WTC11 (cell line): ENCODE measurements around the gene TAF1B. TPM values are rescaled to one million over a fixed set of nuclear protein-coding genes. Genes with fewer than 3 reads are reported as not detected.

Source experiments
- ATAC-seq: fragments of 200-7000 bp; cut with Tn5 transposase; 2 replicates; pipeline ENCODE4 v1.10.0; 2021; ENCODE audit warnings: mild to moderate bottlenecking, moderate library complexity
- CTCF ChIA-PET: fragments of 300-600 bp; sonication (Branson Sonifier 250); formaldehyde crosslinking; loops from one replicate; lab custom pipeline; 2021; ENCODE audit warnings: antibody characterized with exemption; lab: Charles Lee
- POLR2A ChIA-PET: fragments of 350-600 bp; sonication (Branson Sonifier 250); formaldehyde crosslinking; loops from one replicate; lab custom pipeline; 2021; ENCODE audit warnings: antibody characterized with exemption; lab: Charles Lee
- DNase-seq: peaks from one replicate; pipeline ENCODE4 v3.0.0; 2021; ENCODE audit warnings: low spot score
- H3K27ac Mint-ChIP-seq: 2 replicates; pipeline ENCODE4 v1.8.0; 2021; ENCODE audit warnings: mixed read lengths
- H3K27me3 Mint-ChIP-seq: 2 replicates; pipeline ENCODE4 v1.8.0; 2021; ENCODE audit warnings: low read depth, mild to moderate bottlenecking, moderate library complexity, mixed read lengths
- H3K36me3 Mint-ChIP-seq: 2 replicates; pipeline ENCODE4 v1.8.0; 2021; ENCODE audit warnings: mixed read lengths
- H3K4me1 Mint-ChIP-seq: 2 replicates; pipeline ENCODE4 v1.8.0; 2022; ENCODE audit warnings: mixed read lengths
- H3K4me3 Mint-ChIP-seq: 2 replicates; pipeline ENCODE4 v1.8.0; 2021; ENCODE audit warnings: mild to moderate bottlenecking, moderate library complexity, mixed read lengths
- H3K9me3 Mint-ChIP-seq: 2 replicates; pipeline ENCODE4 v1.8.0; 2021; ENCODE audit warnings: mixed read lengths
- ATF2 ChIP-seq: sonication (generic); formaldehyde crosslinking; IDR thresholded peaks from 2 replicates; pipeline ENCODE4 v1.8.1; 2022; ENCODE audit warnings: low read depth, missing genetic modification reagents, borderline replicate concordance
- CBFB ChIP-seq: sonication (generic); formaldehyde crosslinking; IDR thresholded peaks from 2 replicates; pipeline ENCODE4 v1.8.1; 2022; ENCODE audit warnings: mild to moderate bottlenecking, low read depth, missing genetic modification reagents
- E2F4 ChIP-seq: sonication (generic); formaldehyde crosslinking; IDR thresholded peaks from 2 replicates; pipeline ENCODE4 v1.8.1; 2022; ENCODE audit warnings: low read depth, mild to moderate bottlenecking, moderate library complexity, missing genetic modification reagents, borderline replicate concordance
- E2F5 ChIP-seq: sonication (generic); formaldehyde crosslinking; IDR thresholded peaks from 2 replicates; pipeline ENCODE4 v1.8.1; 2022; ENCODE audit warnings: mild to moderate bottlenecking, moderate library complexity, missing genetic modification reagents
- FOXJ3 ChIP-seq: sonication (generic); formaldehyde crosslinking; IDR thresholded peaks from 2 replicates; pipeline ENCODE4 v1.9.0; 2021; ENCODE audit warnings: missing genetic modification reagents, mild to moderate bottlenecking, borderline replicate concordance
- FOXK1 ChIP-seq: sonication (generic); formaldehyde crosslinking; IDR thresholded peaks from 2 replicates; pipeline ENCODE4 v1.8.0; 2022; ENCODE audit warnings: mild to moderate bottlenecking, moderate library complexity, missing genetic modification reagents
- GRHL2 ChIP-seq: fragments of 250-450 bp; sonication (Bioruptor Pico); IDR thresholded peaks from 2 replicates; pipeline ENCODE4 v1.8.0; 2022; ENCODE audit warnings: mild to moderate bottlenecking, moderate library complexity; ENCODE audit not compliant: insufficient replicate concordance, severe bottlenecking
- MLX ChIP-seq: sonication (generic); formaldehyde crosslinking; IDR thresholded peaks from 2 replicates; pipeline ENCODE4 v1.8.1; 2023; ENCODE audit warnings: mild to moderate bottlenecking, missing genetic modification reagents, moderate library complexity
- PRRX2 ChIP-seq: fragments of 250-450 bp; sonication (Bioruptor Pico); IDR thresholded peaks from 2 replicates; pipeline ENCODE4 v1.8.0; 2021; ENCODE audit warnings: mild to moderate bottlenecking
- SP1 ChIP-seq: sonication (generic); formaldehyde crosslinking; conservative IDR thresholded peaks from 2 replicates; pipeline ENCODE4 v1.8.1; 2022; ENCODE audit warnings: missing genetic modification reagents
- TEAD1 ChIP-seq: sonication (generic); formaldehyde crosslinking; IDR thresholded peaks from 2 replicates; pipeline ENCODE4 v1.8.0; 2022; ENCODE audit warnings: mild to moderate bottlenecking, missing genetic modification reagents
- TEAD4 ChIP-seq: sonication (generic); formaldehyde crosslinking; IDR thresholded peaks from 2 replicates; pipeline ENCODE4 v1.8.0; 2022; ENCODE audit warnings: mild to moderate bottlenecking, missing genetic modification reagents
- ZNF281 ChIP-seq: sonication (generic); formaldehyde crosslinking; IDR thresholded peaks from 2 replicates; pipeline ENCODE4 v1.8.0; 2023; ENCODE audit warnings: mild to moderate bottlenecking, missing genetic modification reagents
- ZNF671 ChIP-seq: fragments of 250-450 bp; sonication (Bioruptor Pico); IDR thresholded peaks from 2 replicates; pipeline ENCODE4 v1.8.0; 2021; ENCODE audit warnings: mild to moderate bottlenecking
- ZSCAN18 ChIP-seq: fragments of 250-450 bp; sonication (Bioruptor Pico); IDR thresholded peaks from 2 replicates; pipeline ENCODE4 v2.1.2; 2022; ENCODE audit warnings: mild to moderate bottlenecking, moderate library complexity
- total RNA-seq: library from RNA; stranded (reverse); gene quantifications from 3 replicates; pipeline ENCODE4 v1.2.3, GENCODE V29; 2021
- TF ChIP-seq, protein P1 (sequence below): sonication (generic); formaldehyde crosslinking; conservative IDR thresholded peaks from 2 replicates; pipeline ENCODE4 v1.8.1; 2023; ENCODE audit warnings: mild to moderate bottlenecking, low read depth, missing genetic modification reagents, moderate library complexity
- TF ChIP-seq, protein P2 (sequence below): sonication (generic); formaldehyde crosslinking; IDR thresholded peaks from 2 replicates; pipeline ENCODE4 v1.8.0; 2022; ENCODE audit warnings: mild to moderate bottlenecking, missing genetic modification reagents
- TF ChIP-seq, protein P3 (sequence below): sonication (generic); formaldehyde crosslinking; IDR thresholded peaks from 2 replicates; pipeline ENCODE4 v1.8.0; 2023; ENCODE audit warnings: missing genetic modification reagents

TAF1B gene
- total RNA-seq, 1 experiment from 2014 or later: 28.8 TPM

DNA sequence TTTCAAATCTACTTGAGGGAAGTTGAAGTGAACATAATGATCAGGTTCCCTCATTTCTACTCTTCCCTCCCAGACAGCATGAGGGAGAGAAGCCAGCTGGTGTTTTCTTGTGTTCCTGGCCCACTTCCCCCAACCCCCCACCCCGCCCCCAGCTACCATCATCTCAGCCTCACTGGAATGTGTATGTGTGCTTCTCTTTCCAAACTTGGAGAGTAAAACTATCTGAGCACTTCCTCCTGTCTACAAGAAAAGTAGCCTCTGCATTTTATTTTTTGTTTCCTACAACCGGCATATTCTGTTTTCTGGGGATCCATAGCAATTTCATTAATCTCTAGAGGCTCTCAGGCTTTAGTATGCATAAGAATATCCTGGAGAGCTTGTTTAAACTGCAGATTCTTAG is 54.6 kb downstream of the TAF1B start (continued):
- no peak for TF ChIP-seq E2F4
- TF ChIP-seq PRRX2 (CRISPR knock-in tag): no peak

GRCh38 chr2:9905413-9905812 is 62.1 kb downstream of the TAF1B start:
- H3K4me1 Mint-ChIP-seq: no peaks in the 10 kb centered on the region
- H3K36me3 Mint-ChIP-seq: 0 out of 2 replicates have a peak, but pooled peaks cover 4% of the 10 kb centered on the region
- ChIA-PET CTCF (no interaction called here), POLR2A (no interaction called here)
- H3K9me3 Mint-ChIP-seq: no peaks in the 10 kb centered on the region
- no peak overlapping the region for H3K4me3 Mint-ChIP-seq
- ATAC-seq: no peak
- no peaks in the 10 kb centered on the region for H3K27me3 Mint-ChIP-seq
- DNase-seq: no peak
- no peak for TF ChIP-seq ZSCAN18 (CRISPR knock-in tag)
- TF ChIP-seq, protein P1, sequence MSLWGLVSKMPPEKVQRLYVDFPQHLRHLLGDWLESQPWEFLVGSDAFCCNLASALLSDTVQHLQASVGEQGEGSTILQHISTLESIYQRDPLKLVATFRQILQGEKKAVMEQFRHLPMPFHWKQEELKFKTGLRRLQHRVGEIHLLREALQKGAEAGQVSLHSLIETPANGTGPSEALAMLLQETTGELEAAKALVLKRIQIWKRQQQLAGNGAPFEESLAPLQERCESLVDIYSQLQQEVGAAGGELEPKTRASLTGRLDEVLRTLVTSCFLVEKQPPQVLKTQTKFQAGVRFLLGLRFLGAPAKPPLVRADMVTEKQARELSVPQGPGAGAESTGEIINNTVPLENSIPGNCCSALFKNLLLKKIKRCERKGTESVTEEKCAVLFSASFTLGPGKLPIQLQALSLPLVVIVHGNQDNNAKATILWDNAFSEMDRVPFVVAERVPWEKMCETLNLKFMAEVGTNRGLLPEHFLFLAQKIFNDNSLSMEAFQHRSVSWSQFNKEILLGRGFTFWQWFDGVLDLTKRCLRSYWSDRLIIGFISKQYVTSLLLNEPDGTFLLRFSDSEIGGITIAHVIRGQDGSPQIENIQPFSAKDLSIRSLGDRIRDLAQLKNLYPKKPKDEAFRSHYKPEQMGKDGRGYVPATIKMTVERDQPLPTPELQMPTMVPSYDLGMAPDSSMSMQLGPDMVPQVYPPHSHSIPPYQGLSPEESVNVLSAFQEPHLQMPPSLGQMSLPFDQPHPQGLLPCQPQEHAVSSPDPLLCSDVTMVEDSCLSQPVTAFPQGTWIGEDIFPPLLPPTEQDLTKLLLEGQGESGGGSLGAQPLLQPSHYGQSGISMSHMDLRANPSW (CRISPR knock-in tag): no peak
- TF ChIP-seq, protein P2, sequence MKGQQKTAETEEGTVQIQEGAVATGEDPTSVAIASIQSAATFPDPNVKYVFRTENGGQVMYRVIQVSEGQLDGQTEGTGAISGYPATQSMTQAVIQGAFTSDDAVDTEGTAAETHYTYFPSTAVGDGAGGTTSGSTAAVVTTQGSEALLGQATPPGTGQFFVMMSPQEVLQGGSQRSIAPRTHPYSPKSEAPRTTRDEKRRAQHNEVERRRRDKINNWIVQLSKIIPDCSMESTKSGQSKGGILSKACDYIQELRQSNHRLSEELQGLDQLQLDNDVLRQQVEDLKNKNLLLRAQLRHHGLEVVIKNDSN (CRISPR knock-in tag): no peak
- TF ChIP-seq, protein P3, sequence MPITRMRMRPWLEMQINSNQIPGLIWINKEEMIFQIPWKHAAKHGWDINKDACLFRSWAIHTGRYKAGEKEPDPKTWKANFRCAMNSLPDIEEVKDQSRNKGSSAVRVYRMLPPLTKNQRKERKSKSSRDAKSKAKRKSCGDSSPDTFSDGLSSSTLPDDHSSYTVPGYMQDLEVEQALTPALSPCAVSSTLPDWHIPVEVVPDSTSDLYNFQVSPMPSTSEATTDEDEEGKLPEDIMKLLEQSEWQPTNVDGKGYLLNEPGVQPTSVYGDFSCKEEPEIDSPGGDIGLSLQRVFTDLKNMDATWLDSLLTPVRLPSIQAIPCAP (CRISPR knock-in tag): no peak
- no peak for TF ChIP-seq CBFB (CRISPR knock-in tag)
- no peak for TF ChIP-seq ZNF671 (CRISPR knock-in tag)
- TF ChIP-seq, all 79 proteins: peak for 0
- H3K27ac Mint-ChIP-seq: no peak overlapping the region

DNA sequence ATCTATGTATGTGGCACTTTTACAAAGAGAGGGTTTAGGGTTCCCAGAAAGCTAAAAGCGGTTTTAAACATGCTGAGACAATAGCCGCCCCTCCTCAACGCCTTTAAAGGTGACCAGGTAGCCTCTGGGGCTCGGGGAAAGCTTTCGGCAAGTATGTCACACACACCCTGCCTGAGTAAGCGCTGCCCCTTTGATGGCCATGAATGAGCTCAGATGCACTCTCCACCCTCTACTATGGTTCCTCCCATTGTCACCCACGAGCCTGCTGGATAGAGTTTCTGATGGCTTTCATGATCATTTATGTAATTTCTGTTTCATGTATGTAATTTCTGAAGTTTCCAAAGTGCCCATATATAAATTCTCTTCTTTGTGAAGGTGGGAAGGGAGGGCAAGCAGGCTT is 64.1 kb downstream of the TAF1B start:
- ATAC-seq (no peak), DNase-seq (no peak)
- 0 out of 2 replicates have a peak, but pooled peaks cover 4% of the 10 kb centered on the region for H3K36me3 Mint-ChIP-seq
- no peaks in the 10 kb centered on the region for H3K9me3 Mint-ChIP-seq
- H3K27me3 Mint-ChIP-seq: no peaks in the 10 kb centered on the region
- CTCF ChIA-PET: interaction anchor here (1.0 to 1.6 kb wide), 2 partner anchors 94 to 129 kb away, joined by 3 read pairs; no protein-coding TSS in a partner anchor
- H3K4me1 Mint-ChIP-seq: no peaks in the 10 kb centered on the region
- no peak overlapping the region for H3K4me3 Mint-ChIP-seq
- POLR2A ChIA-PET: no interaction called here
- no peak overlapping the region for H3K27ac Mint-ChIP-seq
- TF ChIP-seq E2F4 (no peak), ATF2 (CRISPR knock-in tag) (no peak), GRHL2 (CRISPR knock-in tag) (no peak), MLX (no peak), E2F5 (no peak), TEAD1 (CRISPR knock-in tag) (no peak), SP1 (CRISPR knock-in tag) (no peak), FOXK1 (CRISPR knock-in tag) (no peak), TEAD4 (CRISPR knock-in tag) (no peak), FOXJ3 (CRISPR knock-in tag) (no peak), ZNF281 (no peak)
